Activated CD8-positive, alpha-beta T cell treated with anti-CD3 and anti-CD28 coated beads for 36 hours (primary cell): ENCODE measurements around the gene WNT4. TPM values are rescaled to one million over a fixed set of nuclear protein-coding genes. Genes with fewer than 3 reads are reported as not detected.

ENCODE experiments used
- ATAC-seq: fragments of 200-7000 bp; cut with Tn5 transposase; one replicate; pipeline ENCODE4 v1.10.0; 2021; ENCODE audit warnings: mild to moderate bottlenecking, moderate library complexity
- CTCF ChIA-PET: fragments of 350-600 bp; sonication (Branson Sonifier 250); formaldehyde crosslinking; loops from one replicate; lab custom pipeline; 2021; ENCODE audit warnings: antibody characterized with exemption; lab: Charles Lee
- POLR2A ChIA-PET: fragments of 350-600 bp; sonication (Branson Sonifier 250); formaldehyde crosslinking; loops from one replicate; lab custom pipeline; 2021; ENCODE audit warnings: antibody characterized with exemption; lab: Charles Lee
- DNase-seq: peaks from one replicate; pipeline ENCODE4 v3.0.0-alpha.2; 2020
- H3K27ac Mint-ChIP-seq: one replicate; pipeline ENCODE4 v1.8.0; 2021; ENCODE audit warnings: mild to moderate bottlenecking, mixed read lengths
- H3K27me3 Mint-ChIP-seq: one replicate; pipeline ENCODE4 v1.8.0; 2021; ENCODE audit warnings: mixed read lengths
- H3K36me3 Mint-ChIP-seq: one replicate; pipeline ENCODE4 v1.8.0; 2021; ENCODE audit warnings: low read depth, mixed read lengths
- H3K4me1 Mint-ChIP-seq: one replicate; pipeline ENCODE4 v1.8.0; 2021; ENCODE audit warnings: low read depth, mixed read lengths
- H3K4me3 Mint-ChIP-seq: one replicate; pipeline ENCODE4 v1.8.0; 2021; ENCODE audit warnings: mild to moderate bottlenecking, moderate library complexity, mixed read lengths
- H3K9me3 Mint-ChIP-seq: one replicate; pipeline ENCODE4 v1.8.0; 2021; ENCODE audit warnings: mixed read lengths
- intact Hi-C: fragments of 100-400 bp; cut with micrococcal nuclease; formaldehyde crosslinking; loops from one replicate; pipeline ENCODE4 v1.10.0; 2022
- total RNA-seq, 2 experiments: library from RNA; stranded (reverse); gene quantifications; one replicate each; pipeline ENCODE4 v1.2.3, GENCODE V29; 2021
- TF ChIP-seq, protein P1 (sequence below): fragments of 200-600 bp; IDR thresholded peaks from one replicate; pipeline ENCODE4 v1.8.0; 2022; ENCODE audit warnings: antibody characterized with exemption, mild to moderate bottlenecking

The WNT4 gene
- total RNA-seq, 2 experiments from 2014 or later: not detected

DNA sequence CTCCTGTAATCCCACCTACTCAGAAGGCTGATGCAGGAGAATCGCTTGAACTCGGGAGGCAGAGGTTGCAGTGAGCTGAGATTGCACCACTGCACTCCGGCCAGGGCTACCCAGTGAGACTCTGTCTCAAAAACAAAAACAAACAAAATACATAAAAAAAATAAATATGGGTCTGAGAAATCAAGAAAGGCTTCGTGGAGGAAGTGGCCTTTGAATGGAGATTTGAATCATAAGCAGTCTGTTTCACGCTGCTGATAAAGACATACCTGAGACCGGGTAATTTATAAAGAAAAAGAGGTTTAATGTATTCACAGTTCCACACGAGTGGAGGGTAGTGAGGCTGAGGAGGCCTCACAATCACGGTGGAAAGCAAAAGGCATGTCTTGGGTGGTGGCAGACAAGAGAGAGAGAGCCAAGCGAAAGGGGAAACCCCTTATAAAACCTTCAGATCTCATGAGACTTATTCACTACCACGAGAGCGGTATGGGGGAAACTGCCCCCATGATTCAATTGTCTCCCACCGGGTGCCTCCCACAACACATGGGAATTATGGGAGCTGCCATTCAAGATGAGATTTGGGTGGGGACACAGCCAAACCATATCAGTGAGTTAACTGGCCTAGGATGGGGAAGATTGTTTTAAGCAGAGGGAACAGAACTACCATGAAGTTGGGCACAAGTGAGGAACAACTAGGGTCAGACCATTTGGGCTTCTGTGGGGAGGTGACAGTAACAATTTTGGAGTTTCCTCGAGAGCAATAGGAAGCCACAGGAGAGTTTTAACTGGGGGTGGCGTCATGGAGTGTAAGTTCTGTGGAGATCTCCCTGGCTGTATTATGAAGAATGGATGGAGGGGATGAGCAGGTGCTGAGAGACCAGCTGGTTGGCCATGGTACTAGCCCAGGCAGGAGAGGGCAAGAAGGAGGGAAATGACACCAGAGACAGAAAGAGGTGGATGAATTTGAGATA lies 22.2 kb upstream of the WNT4 start:
- no peaks in the 10 kb centered on the region for H3K36me3 Mint-ChIP-seq
- DNase-seq (peak; percentile 14), ATAC-seq (peak; percentile 47)
- no peaks in the 10 kb centered on the region for H3K9me3 Mint-ChIP-seq
- POLR2A ChIA-PET: no interaction called here
- H3K27ac Mint-ChIP-seq: no peak overlapping the region
- intact Hi-C loops: no loop called here
- no peak overlapping the region for H3K4me3 Mint-ChIP-seq
- no peaks in the 10 kb centered on the region for H3K4me1 Mint-ChIP-seq
- TF ChIP-seq, protein P1, sequence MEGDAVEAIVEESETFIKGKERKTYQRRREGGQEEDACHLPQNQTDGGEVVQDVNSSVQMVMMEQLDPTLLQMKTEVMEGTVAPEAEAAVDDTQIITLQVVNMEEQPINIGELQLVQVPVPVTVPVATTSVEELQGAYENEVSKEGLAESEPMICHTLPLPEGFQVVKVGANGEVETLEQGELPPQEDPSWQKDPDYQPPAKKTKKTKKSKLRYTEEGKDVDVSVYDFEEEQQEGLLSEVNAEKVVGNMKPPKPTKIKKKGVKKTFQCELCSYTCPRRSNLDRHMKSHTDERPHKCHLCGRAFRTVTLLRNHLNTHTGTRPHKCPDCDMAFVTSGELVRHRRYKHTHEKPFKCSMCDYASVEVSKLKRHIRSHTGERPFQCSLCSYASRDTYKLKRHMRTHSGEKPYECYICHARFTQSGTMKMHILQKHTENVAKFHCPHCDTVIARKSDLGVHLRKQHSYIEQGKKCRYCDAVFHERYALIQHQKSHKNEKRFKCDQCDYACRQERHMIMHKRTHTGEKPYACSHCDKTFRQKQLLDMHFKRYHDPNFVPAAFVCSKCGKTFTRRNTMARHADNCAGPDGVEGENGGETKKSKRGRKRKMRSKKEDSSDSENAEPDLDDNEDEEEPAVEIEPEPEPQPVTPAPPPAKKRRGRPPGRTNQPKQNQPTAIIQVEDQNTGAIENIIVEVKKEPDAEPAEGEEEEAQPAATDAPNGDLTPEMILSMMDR: no peak
- CTCF ChIA-PET: no interaction called here
- H3K27me3 Mint-ChIP-seq: peaks cover 5% of the 10 kb centered on the region

DNA sequence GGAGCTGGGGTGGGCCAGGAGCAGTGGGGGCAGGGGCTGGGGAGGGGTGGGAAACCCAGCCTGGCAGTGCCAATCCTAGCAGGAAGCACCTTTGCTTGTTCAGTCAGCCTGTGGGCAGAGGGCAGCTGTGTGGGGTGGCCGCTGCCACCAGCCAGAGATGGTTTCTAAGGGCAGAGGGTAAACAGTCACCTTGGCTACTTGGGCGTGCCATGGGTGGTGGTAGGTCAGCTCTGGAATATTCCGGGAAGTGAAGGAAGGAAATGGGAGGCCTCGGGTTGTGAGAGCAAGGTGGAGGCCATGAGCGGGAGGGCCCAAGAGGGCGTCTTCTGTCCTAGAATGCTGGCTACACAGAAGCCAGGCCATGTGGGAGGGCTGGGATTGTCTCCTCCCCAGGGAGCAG lies 20.7 kb upstream of the WNT4 start:
- Mint-ChIP-seq H3K9me3 (no peaks in the 10 kb centered on the region), H3K27me3 (peaks cover 3% of the 10 kb centered on the region), H3K36me3 (no peaks in the 10 kb centered on the region), H3K4me3 (no peak overlapping the region), H3K4me1 (no peaks in the 10 kb centered on the region), H3K27ac (no peak overlapping the region)
- intact Hi-C loops: no loop called here
- POLR2A ChIA-PET: interaction anchor here (1.2 kb wide), 1 partner anchor 29 kb away, joined by 3 read pairs; no protein-coding TSS in a partner anchor
- CTCF ChIA-PET: no interaction called here
- ATAC-seq (no peak), DNase-seq (no peak)
- TF ChIP-seq, protein P1: no peak

DNA sequence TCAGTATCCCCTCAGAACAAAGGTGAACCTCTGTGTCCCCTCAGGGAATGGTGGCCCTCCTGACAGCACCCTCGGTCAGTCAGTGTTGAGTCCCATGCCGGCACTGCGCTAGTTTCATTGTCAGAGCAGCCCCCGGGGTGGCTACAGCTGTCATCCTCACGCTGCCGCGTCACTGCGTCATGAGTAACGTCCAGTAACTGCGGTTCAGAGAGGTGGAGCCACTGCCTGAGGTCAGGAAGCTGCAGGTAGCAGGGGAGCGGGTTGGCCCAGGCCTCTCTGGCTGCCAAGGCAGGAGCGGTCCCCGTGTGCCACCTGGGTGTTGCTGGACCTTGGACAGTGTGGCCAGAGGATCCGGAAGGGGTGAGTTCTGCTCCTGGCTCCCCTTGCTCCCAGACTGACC lies 20.2 kb upstream of the WNT4 start:
- intact Hi-C loops: no loop called here
- no peak overlapping the region for H3K4me3 Mint-ChIP-seq
- CTCF ChIA-PET: no interaction called here
- POLR2A ChIA-PET: interaction anchor here (1.2 kb wide), 1 partner anchor 28 kb away, joined by 3 read pairs; no protein-coding TSS in a partner anchor
- DNase-seq: no peak
- no peaks in the 10 kb centered on the region for H3K36me3 Mint-ChIP-seq
- no peak overlapping the region for H3K27ac Mint-ChIP-seq
- H3K27me3 Mint-ChIP-seq: peaks cover 3% of the 10 kb centered on the region
- H3K9me3 Mint-ChIP-seq: no peaks in the 10 kb centered on the region
- TF ChIP-seq, protein P1: no peak
- ATAC-seq: no peak
- no peaks in the 10 kb centered on the region for H3K4me1 Mint-ChIP-seq

DNA sequence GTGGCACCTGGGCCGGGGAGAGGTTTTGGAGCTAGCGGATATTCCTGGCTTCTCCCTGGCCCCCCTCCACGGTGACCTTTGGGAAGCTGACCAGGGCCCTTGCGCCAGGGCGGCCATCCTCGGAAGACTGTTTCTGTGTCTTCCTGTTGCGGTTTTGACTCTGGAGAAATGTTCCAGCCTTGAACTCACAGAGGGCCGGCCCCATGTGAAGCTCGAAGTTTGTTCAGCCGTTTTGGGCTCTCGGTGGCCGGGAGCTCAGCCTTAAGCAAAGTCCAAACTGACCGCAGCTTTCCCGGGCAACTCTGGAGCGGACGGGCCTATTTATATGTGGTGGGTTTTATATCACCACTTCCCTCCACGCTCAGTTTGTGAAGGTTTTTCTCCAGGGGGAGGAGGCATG lies 17.0 kb upstream of the WNT4 start:
- DNase-seq: no peak
- intact Hi-C loops: no loop called here
- Mint-ChIP-seq H3K9me3 (no peaks in the 10 kb centered on the region), H3K4me3 (no peak overlapping the region), H3K36me3 (no peaks in the 10 kb centered on the region), H3K27ac (no peak overlapping the region), H3K27me3 (peaks cover 3% of the 10 kb centered on the region), H3K4me1 (no peaks in the 10 kb centered on the region)
- ChIA-PET POLR2A (no interaction called here), CTCF (no interaction called here)
- TF ChIP-seq, protein P1: no peak
- ATAC-seq: no peak

DNA sequence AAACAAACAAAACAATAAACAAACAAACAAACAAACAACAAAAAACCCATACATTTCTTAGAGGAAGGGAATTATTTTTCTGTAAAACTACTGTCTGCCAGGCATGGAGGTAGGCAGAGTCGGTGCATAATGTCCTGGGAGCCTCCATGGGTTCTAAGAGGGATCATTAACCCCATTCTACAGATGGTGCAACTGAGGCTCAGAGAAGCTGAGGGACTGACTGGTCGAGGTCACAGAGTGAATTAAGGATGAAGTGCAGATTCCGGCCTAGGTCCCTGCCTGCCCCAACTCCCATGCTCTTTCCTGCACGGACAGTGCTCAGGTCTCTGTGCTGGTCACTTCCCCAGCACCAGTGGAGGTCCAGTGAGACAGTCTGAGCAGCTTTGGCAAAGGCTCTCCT lies 15.8 kb upstream of the WNT4 start:
- TF ChIP-seq, protein P1: no peak
- no peak for DNase-seq
- intact Hi-C loops: no loop called here
- no peak for ATAC-seq
- ChIA-PET CTCF (no interaction called here), POLR2A (no interaction called here)
- H3K27me3 Mint-ChIP-seq: peaks cover 4% of the 10 kb centered on the region
- no peak overlapping the region for H3K4me3 Mint-ChIP-seq
- no peaks in the 10 kb centered on the region for H3K9me3 Mint-ChIP-seq
- H3K4me1 Mint-ChIP-seq: no peaks in the 10 kb centered on the region
- no peaks in the 10 kb centered on the region for H3K36me3 Mint-ChIP-seq
- H3K27ac Mint-ChIP-seq: no peak overlapping the region
